ENCODE measurements around the gene DNASE1L3.
"Not testable (repeated sequence)": the region's sequence is repeated elsewhere in the genome, so short reads cannot be mapped to it uniquely, and the experiment has no call there.

DNASE1L3 gene

DNA sequence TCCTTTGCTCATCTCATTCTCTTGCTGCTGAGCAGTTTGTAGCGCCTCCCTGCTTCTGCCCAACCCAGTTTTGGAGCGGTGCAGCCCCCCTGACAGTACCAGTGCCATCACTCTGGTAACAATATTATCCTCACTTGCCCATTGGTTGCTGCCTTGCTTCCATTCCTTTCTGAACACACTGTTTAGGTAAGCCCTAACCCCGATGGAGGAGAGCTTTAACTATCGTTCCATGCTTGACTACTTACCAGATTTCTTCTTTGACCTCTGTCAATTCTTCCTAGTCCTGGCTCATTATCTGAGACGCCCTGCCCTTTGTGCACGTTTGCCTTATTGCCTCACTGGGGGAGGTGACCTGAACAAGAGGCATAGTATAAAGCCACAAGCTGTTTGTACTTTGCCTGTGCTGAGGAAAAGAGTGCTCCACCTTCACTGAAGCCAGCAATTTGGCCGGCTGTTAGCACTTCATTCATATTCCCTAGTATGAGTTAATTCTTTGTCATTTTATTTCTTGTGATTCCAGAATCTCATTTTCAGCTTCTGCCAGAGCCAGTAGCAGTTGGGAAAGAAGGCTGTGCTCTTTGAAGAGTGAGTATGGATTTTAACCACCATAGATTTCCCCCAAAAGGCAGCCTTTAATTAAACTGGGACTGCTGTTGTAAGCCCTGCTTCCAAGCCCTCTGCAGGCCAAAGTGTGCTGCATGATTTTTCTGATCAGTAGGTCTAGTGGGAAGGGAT, 38.8 kb upstream of the DNASE1L3 start:
- no peak overlapping the region for H3K4me2 ChIP-seq (ENCODE audit: low read length)
- no peak overlapping the region for H2AFZ ChIP-seq (ENCODE audit: insufficient read depth, low read length, poor library complexity)
- peaks cover 0 to 3% of the 10 kb centered on the region in 2 experiments for H3K4me1 ChIP-seq (ENCODE audit: control insufficient read depth in 1 of 2, insufficient read depth in 2 of 2, low read length in 2 of 2)
- no peaks in the 10 kb centered on the region for H3K9me3 ChIP-seq (ENCODE audit: insufficient read depth, low read depth, low read length)
- no peak overlapping the region for H3K9ac ChIP-seq (ENCODE audit: low read length)
- H4K91ac ChIP-seq (ENCODE audit: low read depth, low read length), result no peak overlapping the region
- no peaks in the 10 kb centered on the region for H3K36me3 ChIP-seq (ENCODE audit: control insufficient read depth in 1 of 2, insufficient read depth in 2 of 2, low read length in 2 of 2)
- H4K8ac ChIP-seq (ENCODE audit: low read depth, low read length), result no peak overlapping the region
- no peaks in the 10 kb centered on the region for H3K27me3 ChIP-seq (ENCODE audit: insufficient read depth, low read length)
- no peak overlapping the region for H4K12ac ChIP-seq (ENCODE audit: low read depth, low read length)
- no peak overlapping the region for H2BK5ac ChIP-seq (ENCODE audit: low read depth, low read length, poor library complexity)
- H2AK5ac ChIP-seq (ENCODE audit: low read length), result no peak overlapping the region
- H3K14ac ChIP-seq (ENCODE audit: low read length), result no peak overlapping the region
- no peak overlapping the region for H3K4me3 ChIP-seq (ENCODE audit: low read depth, low read length)
- H2BK12ac ChIP-seq (ENCODE audit: low read length), result no peak overlapping the region
- no peaks in the 10 kb centered on the region for H3K79me1 ChIP-seq (ENCODE audit: low read length)
- no CpG with 5 or more reads among the region's 7 CpGs for whole genome bisulfite sequencing (ENCODE audit: extremely low coverage, insufficient coverage, insufficient read length)
- no peak overlapping the region for H3K18ac ChIP-seq (ENCODE audit: low read length)
- no peak overlapping the region for H3K4ac ChIP-seq (ENCODE audit: low read depth, low read length)
- H3K27ac ChIP-seq (ENCODE audit: low read depth, low read length), result no peak overlapping the region
- H2BK120ac ChIP-seq (ENCODE audit: insufficient read depth, low read length, poor library complexity), result no peak overlapping the region
- no peak for DNase-seq
- H3K79me2 ChIP-seq (ENCODE audit: control insufficient read depth, insufficient read depth, low read length, poor library complexity), result no peaks in the 10 kb centered on the region
- peak overlapping the region; percentile 10 for H3K23ac ChIP-seq (ENCODE audit: low read length)

- no peaks in the 10 kb centered on the region for H3K27me3 ChIP-seq (ENCODE audit: insufficient read depth, low read length)
- no peak overlapping the region for H2BK120ac ChIP-seq (ENCODE audit: insufficient read depth, low read length, poor library complexity)
- H2BK12ac ChIP-seq (ENCODE audit: low read length), result no peak overlapping the region
- no peak overlapping the region for H3K18ac ChIP-seq (ENCODE audit: low read length)
- no peak overlapping the region for H3K4me2 ChIP-seq (ENCODE audit: low read length)
- H4K8ac ChIP-seq (ENCODE audit: low read depth, low read length), result no peak overlapping the region
- no peak overlapping the region for H2AFZ ChIP-seq (ENCODE audit: insufficient read depth, low read length, poor library complexity)
- H3K9me3 ChIP-seq (ENCODE audit: insufficient read depth, low read depth, low read length), result no peaks in the 10 kb centered on the region
- no peaks in the 10 kb centered on the region for H3K36me3 ChIP-seq (ENCODE audit: control insufficient read depth in 1 of 2, insufficient read depth in 2 of 2, low read length in 2 of 2)
- H2AK5ac ChIP-seq (ENCODE audit: low read length), result no peak overlapping the region
- H4K12ac ChIP-seq (ENCODE audit: low read depth, low read length), result no peak overlapping the region
- H3K9ac ChIP-seq (ENCODE audit: low read length), result no peak overlapping the region
- H3K14ac ChIP-seq (ENCODE audit: low read length), result no peak overlapping the region
- H4K91ac ChIP-seq (ENCODE audit: low read depth, low read length), result no peak overlapping the region
- H3K27ac ChIP-seq (ENCODE audit: low read depth, low read length), result no peak overlapping the region
- peak; percentile 64 to 71 for DNase-seq
- H3K4ac ChIP-seq (ENCODE audit: low read depth, low read length), result no peak overlapping the region
- no peaks in the 10 kb centered on the region for H3K79me2 ChIP-seq (ENCODE audit: control insufficient read depth, insufficient read depth, low read length, poor library complexity)
- H2BK5ac ChIP-seq (ENCODE audit: low read depth, low read length, poor library complexity), result no peak overlapping the region
- H3K4me3 ChIP-seq (ENCODE audit: low read depth, low read length), result no peak overlapping the region
- no peak overlapping the region for H3K23ac ChIP-seq (ENCODE audit: low read length)
- H3K79me1 ChIP-seq (ENCODE audit: low read length), result no peaks in the 10 kb centered on the region
- no CpG with 5 or more reads among the region's 8 CpGs for WGBS (ENCODE audit: extremely low coverage, insufficient coverage, insufficient read length)
- H3K4me1 ChIP-seq (ENCODE audit: control insufficient read depth in 1 of 2, insufficient read depth in 2 of 2, low read length in 2 of 2), result peaks cover 0 to 3% of the 10 kb centered on the region in 2 experiments
Measured at GRCh38 chr3:58246148-58247047, 35.6 kb upstream of the DNASE1L3 start.

DNA sequence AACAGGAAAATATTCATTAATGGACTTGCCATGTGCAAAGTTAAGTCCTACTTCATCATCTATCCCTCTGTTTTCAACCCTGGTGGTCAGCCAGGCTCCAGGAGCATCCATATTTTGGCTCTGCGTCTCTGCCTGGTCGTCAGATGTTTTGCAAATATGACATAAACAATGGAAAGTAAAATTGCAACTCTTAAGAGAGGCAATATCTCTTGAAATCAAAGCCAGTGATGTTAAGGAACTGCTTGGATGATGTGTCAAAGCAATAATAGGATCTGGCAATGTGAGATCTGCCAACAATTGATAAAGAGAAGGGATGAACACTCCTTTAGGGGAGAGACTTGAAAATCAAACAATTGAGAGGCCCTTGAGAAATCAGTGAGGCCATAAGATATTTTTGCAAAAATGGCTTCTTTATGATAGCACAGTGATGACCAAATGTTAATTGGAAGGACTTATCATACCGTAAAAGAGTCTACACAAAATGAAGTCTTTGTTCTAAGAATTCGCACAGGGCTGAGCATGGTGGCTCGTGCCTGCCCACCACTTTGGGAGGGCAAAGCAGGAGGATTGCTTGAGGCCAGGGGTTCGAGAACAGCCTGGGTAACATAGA, 33.3 kb upstream of the DNASE1L3 start:
- no CpG with 5 or more reads among the region's 6 CpGs for WGBS (ENCODE audit: extremely low coverage, insufficient coverage, insufficient read length)

DNA sequence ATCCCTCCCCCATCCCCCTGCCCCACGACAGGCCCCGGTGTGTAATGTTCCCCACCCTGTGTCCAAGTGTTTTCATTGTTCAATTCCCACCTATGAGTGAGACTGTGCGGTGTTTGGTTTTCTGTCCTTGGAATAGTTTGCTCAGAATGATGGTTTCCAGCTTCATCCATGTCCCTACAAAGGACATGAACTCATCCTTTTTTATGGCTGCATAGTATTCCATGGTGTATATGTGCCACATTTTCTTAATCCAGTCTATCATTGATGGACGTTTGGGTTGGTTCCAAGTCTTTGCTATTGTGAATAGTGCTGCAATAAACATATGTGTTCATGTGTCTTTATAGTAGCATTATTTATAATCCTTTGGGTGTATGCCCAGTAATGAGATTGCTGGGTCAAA, 32.1 kb upstream of the DNASE1L3 start:
- not testable (repeated sequence) for H3K18ac ChIP-seq (ENCODE audit: low read length); H2BK120ac ChIP-seq (ENCODE audit: insufficient read depth, low read length, poor library complexity); H3K4ac ChIP-seq (ENCODE audit: low read depth, low read length); H4K8ac ChIP-seq (ENCODE audit: low read depth, low read length); H4K12ac ChIP-seq (ENCODE audit: low read depth, low read length); H2AK5ac ChIP-seq (ENCODE audit: low read length); H2BK12ac ChIP-seq (ENCODE audit: low read length); DNase-seq; H3K9me3 ChIP-seq (ENCODE audit: insufficient read depth, low read depth, low read length); H3K27me3 ChIP-seq (ENCODE audit: insufficient read depth, low read length); H3K23ac ChIP-seq (ENCODE audit: low read length); H3K14ac ChIP-seq (ENCODE audit: low read length); H2AFZ ChIP-seq (ENCODE audit: insufficient read depth, low read length, poor library complexity); H3K4me2 ChIP-seq (ENCODE audit: low read length); H3K4me3 ChIP-seq (ENCODE audit: low read depth, low read length); H2BK5ac ChIP-seq (ENCODE audit: low read depth, low read length, poor library complexity); H3K4me1 ChIP-seq (ENCODE audit: control insufficient read depth in 1 of 2, insufficient read depth in 2 of 2, low read length in 2 of 2); H3K79me1 ChIP-seq (ENCODE audit: low read length); H3K27ac ChIP-seq (ENCODE audit: low read depth, low read length); H3K79me2 ChIP-seq (ENCODE audit: control insufficient read depth, insufficient read depth, low read length, poor library complexity); H3K9ac ChIP-seq (ENCODE audit: low read length); H3K36me3 ChIP-seq (ENCODE audit: control insufficient read depth in 1 of 2, insufficient read depth in 2 of 2, low read length in 2 of 2); H4K91ac ChIP-seq (ENCODE audit: low read depth, low read length)
- WGBS (ENCODE audit: extremely low coverage, insufficient coverage, insufficient read length), result no CpG with 5 or more reads among the region's 4 CpGs

More for the DNA sequence above, 33.3 kb upstream of the DNASE1L3 start:
- Histone ChIP-seq H4K91ac (ENCODE audit: low read depth, low read length) (no peak overlapping the region), H3K27me3 (ENCODE audit: insufficient read depth, low read length) (no peaks in the 10 kb centered on the region), H3K23ac (ENCODE audit: low read length) (no peak overlapping the region), H3K4ac (ENCODE audit: low read depth, low read length) (no peak overlapping the region), H4K12ac (ENCODE audit: low read depth, low read length) (no peak overlapping the region), H2AK5ac (ENCODE audit: low read length) (no peak overlapping the region), H2BK5ac (ENCODE audit: low read depth, low read length, poor library complexity) (no peak overlapping the region), H3K9ac (ENCODE audit: low read length) (no peak overlapping the region), H3K18ac (ENCODE audit: low read length) (no peak overlapping the region), H3K4me1 (ENCODE audit: control insufficient read depth in 1 of 2, insufficient read depth in 2 of 2, low read length in 2 of 2) (no peaks in the 10 kb centered on the region), H4K8ac (ENCODE audit: low read depth, low read length) (no peak overlapping the region), H3K4me2 (ENCODE audit: low read length) (no peak overlapping the region), H3K14ac (ENCODE audit: low read length) (no peak overlapping the region), H2BK120ac (ENCODE audit: insufficient read depth, low read length, poor library complexity) (no peak overlapping the region), H3K4me3 (ENCODE audit: low read depth, low read length) (no peak overlapping the region), H3K27ac (ENCODE audit: low read depth, low read length) (no peak overlapping the region), H3K9me3 (ENCODE audit: insufficient read depth, low read depth, low read length) (no peaks in the 10 kb centered on the region), H3K36me3 (ENCODE audit: control insufficient read depth in 1 of 2, insufficient read depth in 2 of 2, low read length in 2 of 2) (no peaks in the 10 kb centered on the region), H3K79me2 (ENCODE audit: control insufficient read depth, insufficient read depth, low read length, poor library complexity) (no peaks in the 10 kb centered on the region), H2BK12ac (ENCODE audit: low read length) (no peak overlapping the region), H2AFZ (ENCODE audit: insufficient read depth, low read length, poor library complexity) (no peak overlapping the region), H3K79me1 (ENCODE audit: low read length) (no peaks in the 10 kb centered on the region)
- no peak for DNase-seq

All from trophoblast cell (in vitro differentiated cells and primary cell).